Thoracic aorta (tissue), 2 donors: ENCODE data around the gene OR4L1. TPM values are rescaled to one million over a fixed set of nuclear protein-coding genes. Genes with fewer than 3 reads are reported as not detected.

ENCODE experiments used
- ATAC-seq: fragments of 150-250 bp; one replicate; pipeline ENCODE4 v1.8.0; 2017; ENCODE audit warnings: low read depth; ENCODE audit not compliant: insufficient number of reproducible peaks, low FRiP score
- DNase-seq: peaks from one replicate; pipeline ENCODE4 v3.0.0-alpha.2; 2020; ENCODE audit warnings: low spot score
- H3K27ac ChIP-seq, 2 donors: fragments of 200-600 bp; sonication (generic); 1 replicate in 1 of 2; 2 replicates in 1 of 2; pipeline ENCODE4 v1.5.1; 2016; ENCODE audit warnings: mild to moderate bottlenecking in 2 of 2, moderate library complexity in 2 of 2
- H3K27me3 ChIP-seq: fragments of 200-600 bp; sonication (generic); replicated peaks from 2 replicates; pipeline ENCODE4 v1.6.0; 2016; ENCODE audit warnings: mild to moderate bottlenecking; ENCODE audit not compliant: insufficient read depth
- H3K36me3 ChIP-seq: fragments of 200-600 bp; sonication (generic); one replicate; pipeline ENCODE4 v1.5.1; 2016
- H3K4me1 ChIP-seq, 2 donors: fragments of 200-600 bp; sonication (generic); 1 replicate in 1 of 2; 2 replicates in 1 of 2; pipeline versions ENCODE4 v1.5.1 to v1.6.0; 2016; ENCODE audit warnings: low read depth in 2 of 2, mild to moderate bottlenecking in 1 of 2; ENCODE audit not compliant: control insufficient read depth in 1 of 2
- H3K4me3 ChIP-seq: fragments of 200-600 bp; sonication (generic); 2 replicates; pipeline ENCODE4 v1.5.1; 2016; ENCODE audit warnings: mild to moderate bottlenecking
- H3K9me3 ChIP-seq: fragments of 200-600 bp; sonication (generic); 2 replicates; pipeline ENCODE4 v1.5.1; 2016
- CTCF ChIP-seq: fragments of 200-600 bp; sonication (generic); IDR thresholded peaks from one replicate; pipeline ENCODE4 v1.5.1; 2019; ENCODE audit warnings: antibody characterized with exemption
- total RNA-seq, 2 donors: library from RNA; depleted of rRNA; stranded (reverse); fragments of >200 nt; gene quantifications; one replicate each; pipeline versions ENCODE4 v1.1.0 to v1.2.3, GENCODE V29; 2016

The OR4L1 gene
- total RNA-seq = not detected

GRCh38 chr14:20059745-20060144 is at the start of gene OR4L1:
TSS of gene OR4L1 (plus strand) at chr14:20060045. CDS start at chr14:20060045, 0 bp downstream.
- no peaks in the 10 kb centered on the region for H3K27me3 ChIP-seq
- H3K4me3 ChIP-seq = no peak within 1 kb of the TSS
- no peak for DNase-seq
- no peaks in the 10 kb centered on the region for H3K4me1 ChIP-seq
- H3K36me3 ChIP-seq = no peaks in the 10 kb centered on the region
- TF ChIP-seq CTCF = no peak
- ATAC-seq = no peak
- H3K9me3 ChIP-seq = no peaks in the 10 kb centered on the region
- no peak within 1 kb of the TSS for H3K27ac ChIP-seq

DNA sequence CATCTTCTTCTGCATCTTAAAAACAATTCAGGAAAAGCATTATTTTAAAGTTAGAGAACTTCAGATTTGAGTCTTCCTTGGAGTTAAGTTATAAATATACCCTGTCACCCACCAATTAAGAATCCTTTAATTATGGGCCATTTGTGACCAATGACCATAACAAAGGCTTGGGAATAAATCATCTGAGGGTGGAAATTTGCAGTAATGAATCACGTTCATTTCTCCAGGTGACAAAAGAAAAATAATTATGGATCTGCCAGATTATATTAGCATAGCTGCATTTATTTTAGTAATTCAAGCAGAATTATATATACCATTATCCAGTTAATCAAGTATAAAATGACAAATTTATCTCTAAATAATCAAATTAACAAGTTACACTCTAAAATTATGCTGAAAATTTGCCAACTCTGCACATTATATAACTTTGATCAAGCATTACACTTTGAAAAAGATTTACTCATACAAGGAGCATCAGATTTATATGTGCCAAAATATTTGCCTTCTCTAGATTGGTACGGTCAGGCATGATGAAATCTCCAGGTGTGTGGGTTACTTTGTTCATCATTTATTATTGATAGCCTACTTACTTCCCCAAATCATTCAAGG is 40.5 kb upstream of the OR4L1 start, which contains the start of gene OR4K14:
Gene OR4K14, minus strand, starts transcription at position 51 of the 609 bp plus-strand sequence. CDS start 4,114 bp downstream, outside the sequence.
- Histone ChIP-seq H3K4me1 (no peaks in the 10 kb centered on the region), H3K27me3 (no peaks in the 10 kb centered on the region), H3K9me3 (no peaks in the 10 kb centered on the region), H3K36me3 (no peaks in the 10 kb centered on the region), H3K4me3 (no peak within 1 kb of the TSS), H3K27ac (no peak within 1 kb of the TSS)
- ATAC-seq (no peak), DNase-seq (no peak)
- TF ChIP-seq CTCF = no peak

- no peak for ATAC-seq
- Histone ChIP-seq H3K9me3 (no peaks in the 10 kb centered on the region), H3K4me1 (no peaks in the 10 kb centered on the region), H3K27ac (no peak overlapping the region), H3K4me3 (no peak overlapping the region), H3K36me3 (no peaks in the 10 kb centered on the region), H3K27me3 (no peaks in the 10 kb centered on the region)
- no peak for TF ChIP-seq CTCF
- no peak for DNase-seq
Measured at GRCh38 chr14:20031058-20031457, 28.8 kb upstream of the OR4L1 start.

DNA sequence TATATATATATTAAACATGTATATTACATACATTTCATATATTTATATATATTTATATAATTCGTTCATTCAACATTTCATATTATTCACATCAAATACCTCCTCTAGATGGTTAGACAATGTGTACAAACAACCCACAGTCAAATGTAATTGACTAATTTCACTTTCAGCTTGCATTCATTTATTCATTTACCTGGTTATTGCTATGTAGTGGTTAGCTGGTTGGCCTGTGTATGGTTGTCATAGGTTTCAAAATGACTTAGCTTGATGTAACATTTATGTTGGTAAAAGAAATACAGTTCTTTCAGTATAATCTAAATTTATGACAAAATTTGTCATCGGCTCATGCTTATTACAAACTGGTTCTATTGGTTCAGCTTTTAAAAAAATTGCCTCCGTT is 24.4 kb upstream of the OR4L1 start:
- ATAC-seq (no peak), DNase-seq (no peak)
- Histone ChIP-seq H3K36me3 (no peaks in the 10 kb centered on the region), H3K27ac (no peak overlapping the region), H3K27me3 (no peaks in the 10 kb centered on the region), H3K4me3 (no peak overlapping the region), H3K4me1 (no peaks in the 10 kb centered on the region), H3K9me3 (no peaks in the 10 kb centered on the region)
- TF ChIP-seq CTCF = no peak

- Histone ChIP-seq H3K36me3 (no peaks in the 10 kb centered on the region), H3K27me3 (no peaks in the 10 kb centered on the region), H3K4me1 (no peaks in the 10 kb centered on the region), H3K27ac (no peak within 1 kb of the TSS), H3K9me3 (no peaks in the 10 kb centered on the region), H3K4me3 (no peak within 1 kb of the TSS)
- TF ChIP-seq CTCF = no peak
- no peak for ATAC-seq
- no peak for DNase-seq
Measured at GRCh38 chr14:20035938-20036337, 23.9 kb upstream of the OR4L1 start, which contains the start of gene OR4K13. TSS of gene OR4K13 (minus strand) at chr14:20036038. CDS start at chr14:20034758, 1,280 bp downstream.
